OCI-LY7 (cell line): ENCODE measurements around the gene CD2BP2. TPM values are rescaled to one million over a fixed set of nuclear protein-coding genes. Genes with fewer than 3 reads are reported as not detected.
"Not testable (repeated sequence)": the region's sequence is repeated elsewhere in the genome, so short reads cannot be mapped to it uniquely, and the experiment has no call there.

Experiments
- BruUV-seq: library from RNA; stranded (reverse); fragments of 400-500 nt; replicated peaks from 2 replicates; lab custom pipeline; 2021; lab: Mats Ljungman, UMichigan
- CTCF ChIA-PET: fragments of 300-600 bp; sonication (Branson Sonifier 250); formaldehyde crosslinking; loops from one replicate; lab custom pipeline; 2022; ENCODE audit warnings: antibody characterized with exemption; ENCODE audit not compliant: unreplicated experiment; lab: Charles Lee
- POLR2A ChIA-PET: fragments of 300-600 bp; sonication (Branson Sonifier 250); formaldehyde crosslinking; loops from one replicate; lab custom pipeline; 2022; ENCODE audit warnings: antibody characterized with exemption; lab: Charles Lee
- DNase-seq: peaks from one replicate; pipeline ENCODE4 v3.0.0-alpha.2; 2015; ENCODE audit warnings: low spot score
- H2AFZ ChIP-seq: fragments of 200-600 bp; sonication (generic), shearing (Covaris generic); 2 replicates; pipeline ENCODE4 v1.6.1; 2014; ENCODE audit warnings: mild to moderate bottlenecking, antibody characterized with exemption, low read length, moderate library complexity
- H3K27ac ChIP-seq: fragments of 200-600 bp; sonication (generic); 2 replicates; pipeline ENCODE4 v1.5.1; 2014; ENCODE audit warnings: mixed run types, low read depth, mild to moderate bottlenecking, moderate library complexity, low read length, inconsistent platforms; ENCODE audit not compliant: poor library complexity, severe bottlenecking
- H3K36me3 ChIP-seq: fragments of 200-600 bp; sonication (generic); 2 replicates; pipeline ENCODE4 v1.6.1; 2014; ENCODE audit warnings: mild to moderate bottlenecking, antibody characterized with exemption, low read length, moderate library complexity, mixed read lengths; ENCODE audit not compliant: insufficient read depth
- H3K4me1 ChIP-seq: fragments of 200-600 bp; sonication (generic); 2 replicates; pipeline ENCODE4 v1.5.1; 2014; ENCODE audit warnings: mild to moderate bottlenecking, low read length; ENCODE audit not compliant: insufficient read depth, poor library complexity, severe bottlenecking
- H3K4me2 ChIP-seq: fragments of 200-600 bp; sonication (generic); 2 replicates; pipeline ENCODE4 v1.6.1; 2014; ENCODE audit warnings: mild to moderate bottlenecking, low read length
- H3K4me3 ChIP-seq: fragments of 200-600 bp; sonication (generic); 2 replicates; pipeline ENCODE4 v1.5.1; 2014; ENCODE audit warnings: mild to moderate bottlenecking, low read depth, low read length; ENCODE audit not compliant: poor library complexity, severe bottlenecking
- H3K79me2 ChIP-seq: fragments of 200-600 bp; sonication (generic); 2 replicates; pipeline ENCODE4 v1.6.1; 2016; ENCODE audit warnings: low read depth, mild to moderate bottlenecking, low read length, moderate library complexity, mixed read lengths; ENCODE audit not compliant: insufficient read depth
- H3K9me2 ChIP-seq: fragments of 200-600 bp; sonication (generic); 2 replicates; pipeline ENCODE4 v1.6.1; 2016; ENCODE audit warnings: mild to moderate bottlenecking, low read length, mixed read lengths; ENCODE audit not compliant: insufficient read depth
- H3K9me3 ChIP-seq: fragments of 200-600 bp; sonication (generic); 2 replicates; pipeline ENCODE4 v1.6.1; 2014; ENCODE audit warnings: mild to moderate bottlenecking, mixed run types, low read length, mixed read lengths
- H4K20me1 ChIP-seq: fragments of 200-600 bp; sonication (generic); 2 replicates; pipeline ENCODE4 v1.6.1; 2014; ENCODE audit warnings: mild to moderate bottlenecking, antibody characterized with exemption, low read length, moderate library complexity, mixed read lengths; ENCODE audit not compliant: insufficient read depth
- CTCF ChIP-seq: fragments of 200-600 bp; sonication (generic); conservative IDR thresholded peaks from 2 replicates; pipeline ENCODE4 v1.5.1; 2014; ENCODE audit warnings: mild to moderate bottlenecking, antibody characterized with exemption, low read length, moderate library complexity, mixed read lengths
- EZH2phosphoT487 ChIP-seq: fragments of 200-600 bp; sonication (generic); IDR thresholded peaks from 2 replicates; pipeline ENCODE4 v1.6.1; 2018; ENCODE audit warnings: low read depth, borderline replicate concordance, mild to moderate bottlenecking, mixed run types, antibody characterized with exemption, low read length, moderate library complexity, mixed read lengths
- intact Hi-C: fragments of 100-400 bp; cut with micrococcal nuclease; formaldehyde crosslinking; loops from one replicate; pipeline ENCODE4 v1.10.0; 2022; ENCODE audit not compliant: unreplicated experiment
- total RNA-seq, 2 experiments: library from RNA; depleted of rRNA in 1 of 2; stranded (reverse); fragments of >200 nt in 1 of 2; shearing (Covaris generic) in 1 of 2; gene quantifications; 2 replicates each; pipeline ENCODE4 v1.2.3, GENCODE V29; 2014 to 2022

CD2BP2 gene
- total RNA-seq, 2 experiments from 2014 or later = 69.2 to 111 TPM

GRCh38 chr16:30342751-30343490, 12.2 kb downstream of the CD2BP2 start:
- Histone ChIP-seq H3K36me3 (peaks cover 39% of the 10 kb centered on the region), H3K4me2 (peak overlapping the region; percentile 90), H3K9me2 (no peaks in the 10 kb centered on the region), H3K4me1 (peaks cover 46% of the 10 kb centered on the region), H3K9me3 (no peaks in the 10 kb centered on the region), H3K27ac (peak overlapping the region; percentile 92), H3K4me3 (peak overlapping the region; percentile 82), H2AFZ (no peak overlapping the region), H4K20me1 (no peaks in the 10 kb centered on the region), H3K79me2 (peaks cover 56% of the 10 kb centered on the region)
- ChIA-PET POLR2A (interaction anchor here (0.7 to 3.4 kb wide), 5 partner anchors 11 to 442 kb away, joined by 4 to 18 read pairs (median 6); partner anchors contain the start of genes CD2BP2, SEPTIN1 and TBC1D10B), CTCF (interaction anchor here (1.0 to 1.5 kb wide), 5 partner anchors 7 to 28 kb away, joined by 3 to 6 read pairs (median 3); no protein-coding TSS in a partner anchor)
- TF ChIP-seq EZH2phosphoT487 (no peak), CTCF (no peak)
- BruUV-seq = no TSS peak
- peak; percentile 58 for DNase-seq
- intact Hi-C loops = loop anchor here (1.0 to 2.0 kb wide), 2 partner anchors 28 to 66 kb away; partner anchors contain the start of gene TBC1D10B

GRCh38 chr16:30341971-30342370, 13.1 kb downstream of the CD2BP2 start:
- intact Hi-C loops = loop anchor here (1.0 to 2.0 kb wide), 2 partner anchors 29 to 67 kb away; partner anchors contain the start of gene TBC1D10B
- Histone ChIP-seq H3K4me1 (peaks cover 38% of the 10 kb centered on the region), H3K79me2 (peaks cover 61% of the 10 kb centered on the region), H3K36me3 (peaks cover 40% of the 10 kb centered on the region), H3K27ac (peak overlapping the region; percentile 92), H3K4me2 (peak overlapping the region; percentile 90), H3K4me3 (peak overlapping the region; percentile 82)
- CTCF ChIA-PET = interaction anchor here (1.0 to 1.5 kb wide), 4 partner anchors 8 to 29 kb away, joined by 3 to 6 read pairs (median 4); no protein-coding TSS in a partner anchor
- peak; percentile 68 for TF ChIP-seq CTCF
- BruUV-seq = TSS peak; percentile 36
- not testable (repeated sequence) for H2AFZ ChIP-seq, H3K9me2 ChIP-seq, H4K20me1 ChIP-seq, H3K9me3 ChIP-seq
- DNase-seq = peak; percentile 59
- POLR2A ChIA-PET = interaction anchor here (0.6 to 3.4 kb wide), 5 partner anchors 12 to 215 kb away, joined by 3 to 18 read pairs (median 6); partner anchors contain the start of genes CD2BP2, SEPTIN1 and TBC1D10B
